Urinary bladder (tissue), 4 donors: ENCODE data around the gene ANAPC4. TPM values are rescaled to one million over a fixed set of nuclear protein-coding genes. Genes with fewer than 3 reads are reported as not detected.

Experiments used
- DNase-seq: peaks from one replicate; pipeline ENCODE4 v3.0.0-alpha.2; 2015; ENCODE audit errors: extremely low spot score
- H3K27ac ChIP-seq: one replicate; pipeline ENCODE4 v1.5.1; 2013; ENCODE audit warnings: low read depth, mild to moderate bottlenecking, moderate library complexity
- H3K36me3 ChIP-seq: one replicate; pipeline ENCODE4 v1.6.1; 2013; ENCODE audit warnings: mild to moderate bottlenecking, moderate library complexity; ENCODE audit not compliant: insufficient read depth
- H3K4me1 ChIP-seq: one replicate; pipeline ENCODE4 v1.6.1; 2013; ENCODE audit warnings: mild to moderate bottlenecking, moderate library complexity; ENCODE audit not compliant: insufficient read depth
- H3K4me3 ChIP-seq: one replicate; pipeline ENCODE4 v1.5.1; 2013; ENCODE audit warnings: low read depth, low read length
- WGBS: extraction: QIAGEN DNeasy Blood & Tissue Kit; methylation state at CpG from one replicate; pipeline ENCODE4 v1.1.7; 2013; 5-methylcytosine and 5-hydroxymethylcytosine counted together
- polyA plus RNA-seq: library from polyadenylated mRNA; stranded (reverse); fragments of 200-250 nt; gene quantifications from one replicate; pipeline ENCODE4 v1.2.3, GENCODE V29; 2013
- total RNA-seq: library from RNA; depleted of rRNA; stranded (reverse); fragments of >200 nt; gene quantifications from one replicate; pipeline ENCODE4 v1.2.3, GENCODE V29; 2014
- donor health status: healthy with polysubstance abuse.
- donor health status: healthy.

Gene ANAPC4
- total and polyA plus RNA-seq, 2 donors, result 20.9 to 70.8 TPM

- H3K27ac ChIP-seq, result no peak overlapping the region
- H3K36me3 ChIP-seq, result no peaks in the 10 kb centered on the region
- H3K4me1 ChIP-seq, result no peaks in the 10 kb centered on the region
- 91% methylated on average over 7 of the region's 7 CpGs for WGBS
- DNase-seq, result no peak
- H3K4me3 ChIP-seq, result no peak overlapping the region
Measured at GRCh38 chr4:25452081-25452480, 75.0 kb downstream of the ANAPC4 start.

- Histone ChIP-seq H3K27ac (no peak overlapping the region), H3K4me1 (no peaks in the 10 kb centered on the region), H3K36me3 (no peaks in the 10 kb centered on the region), H3K4me3 (no peak overlapping the region)
- no peak for DNase-seq
- WGBS, result 63% methylated on average over 1 of the region's 1 CpG
Measured at GRCh38 chr4:25454476-25454875, 77.4 kb downstream of the ANAPC4 start.

DNA sequence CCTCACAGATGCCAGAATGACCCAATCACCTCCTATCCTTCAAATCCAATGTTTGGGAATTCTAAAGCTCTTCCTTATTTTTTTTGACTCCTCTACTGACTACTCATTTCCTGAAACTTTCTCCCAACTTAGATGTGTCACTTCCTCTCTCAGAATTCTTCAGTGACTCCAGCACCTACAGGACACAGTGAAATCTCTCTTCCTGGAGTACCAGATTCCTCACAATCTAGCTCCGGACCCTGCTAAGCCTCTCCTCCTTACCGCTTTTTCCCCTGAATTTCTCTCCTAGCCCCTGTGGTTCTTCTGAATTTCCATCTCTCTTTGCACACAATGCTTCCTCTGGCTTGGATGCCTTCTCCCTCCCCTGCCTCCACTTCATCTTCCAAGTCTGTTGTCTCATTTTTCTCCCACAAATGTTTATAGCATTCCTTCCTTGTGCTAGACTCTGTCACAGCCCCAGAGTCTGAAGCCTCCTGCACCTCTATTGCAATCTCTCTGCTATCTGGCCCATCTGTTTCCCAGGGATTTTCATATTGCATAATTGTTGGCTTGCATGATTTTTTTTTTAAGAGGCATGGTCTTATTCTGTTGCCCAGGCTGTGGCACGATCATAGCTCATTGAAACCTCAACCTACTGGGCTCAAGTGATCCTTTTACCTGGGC lies 80.1 kb downstream of the ANAPC4 start:
- 76% methylated on average over 3 of the region's 3 CpGs for WGBS
- no peaks in the 10 kb centered on the region for H3K36me3 ChIP-seq
- no peak overlapping the region for H3K27ac ChIP-seq
- DNase-seq, result no peak
- no peak overlapping the region for H3K4me3 ChIP-seq
- no peaks in the 10 kb centered on the region for H3K4me1 ChIP-seq

- H3K4me3 ChIP-seq, result no peak overlapping the region
- 84% methylated on average over 11 of the region's 11 CpGs for WGBS
- H3K27ac ChIP-seq, result no peak overlapping the region
- DNase-seq, result no peak
- no peaks in the 10 kb centered on the region for H3K36me3 ChIP-seq
- no peaks in the 10 kb centered on the region for H3K4me1 ChIP-seq
Measured at GRCh38 chr4:25466966-25467697, 90.1 kb downstream of the ANAPC4 start.

DNA sequence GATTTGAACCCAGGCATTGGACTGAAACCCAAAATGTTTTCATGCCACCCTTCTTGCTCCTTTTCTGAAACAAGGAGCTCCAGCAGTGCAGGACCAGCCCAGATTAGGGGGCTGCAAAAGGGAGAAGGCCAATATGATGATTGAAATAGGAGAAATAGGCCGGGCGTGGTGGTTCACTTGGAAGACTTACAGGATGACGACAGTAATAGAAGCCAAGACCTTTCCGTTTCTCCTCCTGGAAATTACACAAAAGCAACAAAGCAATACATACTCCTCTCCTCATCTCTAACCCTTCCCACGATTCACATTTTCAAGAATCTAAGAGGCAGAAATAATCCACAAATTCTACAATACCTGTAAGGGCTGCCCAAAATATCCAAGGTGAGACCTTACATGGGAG lies 90.8 kb downstream of the ANAPC4 start:
- H3K4me3 ChIP-seq, result no peak overlapping the region
- no peak overlapping the region for H3K27ac ChIP-seq
- 86% methylated on average over 5 of the region's 5 CpGs for whole genome bisulfite sequencing
- no peaks in the 10 kb centered on the region for H3K36me3 ChIP-seq
- no peak for DNase-seq
- H3K4me1 ChIP-seq, result no peaks in the 10 kb centered on the region

Other genes with a start within 250 kb of the ANAPC4 start
- gene SEPSECS, start 216.8 kb upstream of the ANAPC4 start, total RNA-seq, result 20.1 TPM
- gene SEPSECS, start 216.8 kb upstream of the ANAPC4 start, polyA plus RNA-seq, result 3.6 TPM
- gene PI4K2B, start 143.2 kb upstream of the ANAPC4 start, total RNA-seq, result 29.0 TPM
- gene PI4K2B, start 143.2 kb upstream of the ANAPC4 start, polyA plus RNA-seq, result 8.3 TPM
- 29.7 TPM for gene ZCCHC4, start 64.5 kb upstream of the ANAPC4 start, total RNA-seq
- 6.5 TPM for gene ZCCHC4, start 64.5 kb upstream of the ANAPC4 start, polyA plus RNA-seq